Neural cell (in vitro differentiated cells): ENCODE data around the gene TOGARAM2.

Experiments used
- EP300 ChIP-seq: fragments of 450-650 bp; conservative IDR thresholded peaks from 2 replicates; pipeline ENCODE4 v1.6.1; 2014; ENCODE audit warnings: antibody characterized with exemption, mild to moderate bottlenecking, moderate library complexity; ENCODE audit not compliant: poor library complexity, severe bottlenecking
- POLR2AphosphoS5 ChIP-seq: IDR thresholded peaks from 2 replicates; pipeline ENCODE4 v1.6.1; 2012
- SMC3 ChIP-seq: fragments of 450-650 bp; conservative IDR thresholded peaks from 2 replicates; pipeline ENCODE4 v1.6.1; 2014; ENCODE audit warnings: antibody characterized with exemption, mild to moderate bottlenecking, moderate library complexity; ENCODE audit not compliant: poor library complexity
- TAF1 ChIP-seq: IDR thresholded peaks from 2 replicates; pipeline ENCODE4 v1.6.1; 2012; ENCODE audit warnings: low read depth
- TF ChIP-seq, protein P1 (sequence below): fragments of 450-650 bp; IDR thresholded peaks from 2 replicates; pipeline ENCODE4 v1.5.1; 2014; ENCODE audit warnings: antibody characterized with exemption, mild to moderate bottlenecking, moderate library complexity; ENCODE audit not compliant: poor library complexity, severe bottlenecking

DNA sequence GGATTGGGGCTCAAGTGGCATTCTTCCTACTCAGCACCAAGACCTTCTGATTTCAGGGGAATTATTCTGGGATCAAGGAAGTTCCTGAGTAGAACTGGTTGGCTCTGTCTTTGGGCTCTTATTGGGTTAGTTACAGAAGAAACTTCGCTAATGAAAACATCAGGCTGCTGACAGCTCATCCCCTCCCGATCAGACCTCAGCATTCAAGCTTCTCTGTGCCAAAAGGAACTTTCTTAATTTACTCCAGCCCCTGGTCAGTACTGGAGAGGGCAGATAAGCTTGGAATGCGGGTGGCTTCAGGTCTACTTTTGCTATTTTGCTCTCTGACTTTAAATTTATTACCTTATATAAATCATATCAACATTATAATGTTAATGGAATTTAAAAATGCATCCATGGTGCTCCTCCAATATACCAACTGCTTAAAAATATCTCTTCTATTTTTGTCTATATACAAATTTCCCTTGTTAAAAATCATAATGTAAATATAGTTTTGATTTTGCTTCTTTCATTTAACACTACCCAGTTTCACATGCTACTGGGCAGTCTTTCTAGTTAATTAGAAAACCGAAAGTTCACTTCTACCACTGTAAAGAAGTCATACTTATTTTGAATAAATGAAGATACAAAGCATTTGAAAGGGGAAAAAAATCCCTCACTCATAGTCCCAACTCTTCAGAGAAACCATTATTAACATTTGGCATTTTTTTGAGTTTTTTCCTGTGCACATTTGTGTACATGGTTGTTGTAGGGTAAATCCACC, 58.8 kb downstream of the TOGARAM2 start:
- TF ChIP-seq, protein P1, sequence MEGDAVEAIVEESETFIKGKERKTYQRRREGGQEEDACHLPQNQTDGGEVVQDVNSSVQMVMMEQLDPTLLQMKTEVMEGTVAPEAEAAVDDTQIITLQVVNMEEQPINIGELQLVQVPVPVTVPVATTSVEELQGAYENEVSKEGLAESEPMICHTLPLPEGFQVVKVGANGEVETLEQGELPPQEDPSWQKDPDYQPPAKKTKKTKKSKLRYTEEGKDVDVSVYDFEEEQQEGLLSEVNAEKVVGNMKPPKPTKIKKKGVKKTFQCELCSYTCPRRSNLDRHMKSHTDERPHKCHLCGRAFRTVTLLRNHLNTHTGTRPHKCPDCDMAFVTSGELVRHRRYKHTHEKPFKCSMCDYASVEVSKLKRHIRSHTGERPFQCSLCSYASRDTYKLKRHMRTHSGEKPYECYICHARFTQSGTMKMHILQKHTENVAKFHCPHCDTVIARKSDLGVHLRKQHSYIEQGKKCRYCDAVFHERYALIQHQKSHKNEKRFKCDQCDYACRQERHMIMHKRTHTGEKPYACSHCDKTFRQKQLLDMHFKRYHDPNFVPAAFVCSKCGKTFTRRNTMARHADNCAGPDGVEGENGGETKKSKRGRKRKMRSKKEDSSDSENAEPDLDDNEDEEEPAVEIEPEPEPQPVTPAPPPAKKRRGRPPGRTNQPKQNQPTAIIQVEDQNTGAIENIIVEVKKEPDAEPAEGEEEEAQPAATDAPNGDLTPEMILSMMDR: no peak
- no peak for TF ChIP-seq TAF1
- TF ChIP-seq POLR2AphosphoS5: no peak
- no peak for TF ChIP-seq SMC3
- TF ChIP-seq EP300: no peak
